NCI-H187 (cell line): Measurements from ENCODE around the gene TENT4A.

ENCODE experiments used
- DNase-seq, 2 experiments: peaks; one replicate each; lab custom pipeline; 2025; lab: John Stamatoyannopoulos, UW

TENT4A gene

DNA sequence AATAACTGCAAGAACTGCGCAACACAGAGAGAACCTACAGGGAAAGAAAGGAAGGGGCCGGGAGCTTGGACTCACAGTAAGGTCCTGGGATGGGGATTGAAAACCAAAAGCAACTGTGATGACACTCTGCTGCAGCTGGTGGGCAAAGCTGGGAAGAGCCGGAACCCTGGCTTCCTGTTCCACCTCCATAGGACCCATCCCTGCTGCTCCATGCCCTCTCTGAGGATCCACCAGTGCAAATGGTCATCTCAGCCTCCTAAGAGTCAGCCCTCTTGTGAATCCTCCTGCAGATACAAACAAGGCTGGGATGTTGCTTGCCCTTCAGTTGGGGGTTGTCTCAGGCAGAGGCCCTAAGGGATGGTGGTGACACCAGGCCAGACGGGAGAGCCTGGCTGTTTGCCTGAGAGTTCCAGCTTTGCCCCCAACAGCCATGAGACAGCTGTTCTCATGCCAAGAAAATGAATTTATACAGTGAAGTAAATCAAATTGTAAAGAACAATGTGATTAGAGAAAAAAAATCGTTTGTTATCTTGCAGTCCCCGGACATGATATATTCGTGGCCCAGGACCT lies 90.8 kb downstream of the TENT4A start:
- no peak for DNase-seq

DNA sequence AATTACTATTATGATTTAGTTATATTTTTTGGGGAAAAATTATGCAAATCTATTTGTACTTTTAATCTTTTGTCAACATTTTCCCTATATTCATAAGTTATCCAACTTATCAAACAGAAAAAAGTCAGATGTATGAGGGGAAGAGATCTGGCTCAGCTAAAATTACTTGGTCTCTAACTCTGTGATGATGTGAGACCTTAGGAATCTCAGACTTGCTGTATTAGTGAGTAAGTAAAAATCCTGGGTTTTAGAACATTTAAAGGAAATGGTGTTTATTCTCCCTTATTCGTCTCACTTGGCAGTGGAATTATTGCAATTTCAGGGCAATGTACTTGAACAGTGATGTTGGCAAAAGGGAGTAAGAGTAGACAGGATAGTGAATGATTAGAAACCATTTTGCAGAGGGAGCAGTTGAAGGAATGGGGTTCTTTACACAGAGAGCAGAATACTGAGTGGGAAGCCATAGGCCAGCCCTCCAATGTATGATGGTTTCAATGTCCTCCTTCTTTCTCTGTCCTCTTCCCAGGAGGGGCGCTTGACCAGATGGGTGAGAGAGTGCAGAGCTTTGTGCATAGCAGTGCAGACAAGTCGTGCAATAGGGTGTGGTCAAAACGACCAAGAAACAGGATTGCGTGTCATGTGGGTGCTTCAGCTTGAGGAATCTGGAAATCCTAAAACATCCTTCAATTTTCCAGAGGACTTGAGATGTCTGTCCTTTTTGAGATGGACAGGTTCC lies 91.7 kb downstream of the TENT4A start:
- DNase-seq = no peak

DNA sequence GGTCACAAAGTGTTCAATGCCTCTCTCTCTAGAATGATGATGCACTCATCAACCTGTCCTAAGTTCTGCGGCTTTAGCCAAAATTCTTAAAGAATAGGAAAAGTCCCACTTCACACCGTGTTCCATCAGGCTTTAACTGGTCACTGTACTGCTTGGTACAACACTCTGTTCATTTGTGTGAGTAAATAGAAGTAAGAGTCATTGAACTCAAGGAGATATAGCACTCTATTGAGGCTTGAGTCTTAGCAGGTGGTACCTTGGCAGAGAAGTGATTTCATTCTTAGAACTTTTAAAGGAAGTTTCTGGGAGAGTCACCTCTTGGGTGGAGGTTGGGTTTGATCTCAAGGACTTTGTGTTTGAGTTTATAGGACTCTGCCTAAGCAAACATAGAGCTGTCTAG lies 92.6 kb downstream of the TENT4A start:
- no peak for DNase-seq
